ENCODE results near the gene ZFYVE26.
"Not testable (repeated sequence)": the region's sequence is repeated elsewhere in the genome, so short reads cannot be mapped to it uniquely, and the experiment has no call there.

Gene ZFYVE26

GRCh38 chr14:67721875-67722274 lies 94.5 kb downstream of the ZFYVE26 start:
- H3K4me3 ChIP-seq (ENCODE audit: low read length) = no peak overlapping the region
- no peak for DNase-seq (ENCODE audit: low read depth, low spot score)

GRCh38 chr14:67719866-67720265 lies 96.5 kb downstream of the ZFYVE26 start:
- DNase-seq (ENCODE audit: low read depth, low spot score) = no peak
- H3K4me3 ChIP-seq (ENCODE audit: low read length) = no peak overlapping the region

DNA sequence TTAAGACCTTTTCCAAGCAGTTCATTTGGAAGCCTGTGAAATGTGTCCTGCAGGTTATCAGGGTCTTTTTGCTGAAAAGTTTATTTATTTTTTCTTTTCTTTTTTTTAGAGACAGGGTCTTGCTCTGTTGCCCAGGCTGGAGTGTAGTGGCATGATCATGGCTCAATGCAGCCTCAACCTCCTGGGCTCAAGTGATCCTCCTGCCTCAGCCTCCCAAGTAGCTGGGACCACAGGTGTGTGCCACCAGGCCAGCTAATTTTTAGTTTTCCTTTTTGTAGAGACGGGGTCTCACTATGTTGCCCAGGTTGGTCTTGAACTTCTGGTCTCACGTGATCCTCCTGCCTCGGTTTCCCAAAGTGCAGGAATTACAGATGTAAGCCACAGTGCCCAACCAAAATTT lies 97.0 kb downstream of the ZFYVE26 start:
- not testable (repeated sequence) for H3K4me3 ChIP-seq (ENCODE audit: low read length)

DNA sequence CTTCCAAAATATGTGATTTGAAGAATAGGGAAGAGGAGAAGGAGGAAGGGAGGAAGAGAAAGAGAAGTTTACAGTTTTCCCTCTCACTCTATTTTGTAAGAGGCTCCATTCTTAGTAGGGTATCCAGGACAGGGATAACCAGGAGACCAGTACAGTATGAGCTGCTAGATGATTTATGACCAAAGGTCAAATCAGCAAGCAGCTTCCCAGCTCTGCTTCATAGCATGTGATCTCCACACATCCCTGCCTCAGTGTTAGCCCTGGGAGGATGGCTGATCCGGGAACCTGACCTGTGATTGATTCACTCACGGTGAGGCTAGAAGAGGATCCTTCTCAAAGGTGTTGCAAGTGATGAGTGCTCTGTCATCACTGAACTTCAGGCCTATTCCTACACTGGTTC lies 98.1 kb downstream of the ZFYVE26 start:
- H3K4me3 ChIP-seq (ENCODE audit: low read length) = no peak overlapping the region
- no peak for DNase-seq (ENCODE audit: low read depth, low spot score)

More for the DNA sequence above, 97.0 kb downstream of the ZFYVE26 start:
- not testable (repeated sequence) for DNase-seq (ENCODE audit: low read depth, low spot score)

DNA sequence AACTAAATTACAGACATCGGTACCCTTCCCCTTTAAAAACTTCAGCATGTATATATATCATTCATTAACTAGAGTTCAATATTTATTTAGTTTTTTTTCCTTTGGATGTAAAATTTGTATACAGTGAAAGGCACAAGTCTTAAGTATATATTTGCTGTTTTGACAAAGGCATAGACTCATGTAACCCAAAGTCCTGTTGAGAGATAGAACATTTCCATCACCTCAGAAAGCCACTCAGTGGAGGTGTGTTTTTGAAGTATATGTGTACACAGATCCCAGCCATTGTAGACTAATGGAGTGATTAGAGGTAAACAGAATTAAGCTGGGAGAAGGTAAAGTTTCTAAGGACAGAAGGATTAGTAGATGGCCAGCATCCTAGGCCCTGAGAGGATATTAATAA lies 99.3 kb downstream of the ZFYVE26 start:
- DNase-seq (ENCODE audit: low read depth, low spot score) = no peak
- H3K4me3 ChIP-seq (ENCODE audit: low read length) = no peak overlapping the region

DNA sequence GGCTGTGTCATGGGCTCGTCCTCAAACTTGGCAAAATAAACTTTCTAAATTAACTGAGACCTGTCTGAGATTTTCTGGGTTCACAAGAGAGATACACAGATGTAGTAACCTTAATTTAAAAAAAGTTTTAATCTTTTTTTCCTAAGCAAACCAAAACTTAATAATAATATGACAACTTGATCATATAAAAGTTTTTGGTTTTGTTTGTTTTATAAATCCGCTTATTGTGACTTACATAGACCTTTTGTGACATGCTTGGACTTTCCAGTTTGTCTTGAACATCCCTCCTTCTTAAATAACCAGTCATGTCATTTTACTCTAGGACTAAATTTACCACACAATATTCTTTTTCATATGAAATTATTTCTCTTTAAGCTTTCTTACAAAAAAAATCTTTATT lies 106.2 kb downstream of the ZFYVE26 start:
- no peak for DNase-seq (ENCODE audit: low read depth, low spot score)
- H3K4me3 ChIP-seq (ENCODE audit: low read length) = no peak overlapping the region

DNA sequence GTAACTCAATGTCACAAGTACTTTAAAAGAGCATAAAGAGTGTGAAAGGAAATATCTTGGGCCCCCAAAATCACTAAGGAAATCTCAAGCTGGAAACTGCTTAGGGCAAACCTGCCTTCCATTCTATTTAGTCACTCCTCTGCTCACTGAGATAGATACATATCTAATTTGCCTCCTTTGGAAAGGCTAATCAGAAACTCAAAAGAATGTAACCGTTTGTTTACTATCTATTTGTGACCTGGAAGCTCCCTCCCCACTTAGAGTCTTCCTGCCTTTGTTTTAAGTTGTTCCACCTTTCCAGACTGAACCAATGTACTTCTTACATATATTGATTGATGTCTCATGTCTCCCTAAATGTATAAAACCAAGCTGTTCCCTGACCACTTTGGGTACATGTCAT lies 106.6 kb downstream of the ZFYVE26 start:
- DNase-seq (ENCODE audit: low read depth, low spot score); H3K4me3 ChIP-seq (ENCODE audit: low read length): not testable (repeated sequence)

DNA sequence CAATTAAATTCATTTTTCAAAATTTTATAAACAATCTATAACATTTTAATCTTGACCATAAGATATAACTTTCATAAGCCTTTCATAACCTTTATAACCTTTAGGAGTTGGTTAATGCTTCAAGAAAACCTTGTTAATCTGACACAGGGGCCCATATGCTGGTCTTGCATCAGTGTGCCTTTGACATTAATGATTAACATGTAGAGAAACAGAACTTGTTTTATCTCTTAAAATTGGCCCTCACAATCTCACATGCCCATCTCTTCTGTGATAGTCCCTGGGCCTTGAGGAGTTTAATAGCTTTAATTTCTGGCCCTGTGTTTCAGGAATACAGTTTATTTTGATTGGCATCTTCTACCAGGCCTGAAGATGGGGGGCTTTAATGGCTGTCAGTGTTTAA lies 107.0 kb downstream of the ZFYVE26 start:
- not testable (repeated sequence) for H3K4me3 ChIP-seq (ENCODE audit: low read length); DNase-seq (ENCODE audit: low read depth, low spot score)

DNA sequence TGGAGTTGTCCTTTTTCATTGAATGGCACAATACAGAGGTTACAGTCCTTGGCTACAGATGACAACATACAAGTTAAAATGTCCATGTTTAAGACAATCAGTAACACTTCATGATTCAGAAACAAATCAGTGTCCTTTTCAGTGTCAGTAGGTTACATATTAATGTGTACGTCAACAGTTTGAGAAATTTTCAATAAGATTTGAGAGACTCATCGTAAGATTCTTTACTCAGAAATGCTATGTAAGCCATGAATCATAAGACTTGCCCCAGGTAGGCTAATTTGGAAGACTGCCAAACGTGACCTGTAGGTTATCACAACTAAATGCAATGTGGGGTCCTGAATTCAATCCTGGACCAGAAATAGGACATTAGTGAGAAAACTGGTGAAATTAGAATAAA lies 111.2 kb downstream of the ZFYVE26 start:
- H3K4me3 ChIP-seq (ENCODE audit: low read length) = no peak overlapping the region
- no peak for DNase-seq (ENCODE audit: low read depth, low spot score)

DNA sequence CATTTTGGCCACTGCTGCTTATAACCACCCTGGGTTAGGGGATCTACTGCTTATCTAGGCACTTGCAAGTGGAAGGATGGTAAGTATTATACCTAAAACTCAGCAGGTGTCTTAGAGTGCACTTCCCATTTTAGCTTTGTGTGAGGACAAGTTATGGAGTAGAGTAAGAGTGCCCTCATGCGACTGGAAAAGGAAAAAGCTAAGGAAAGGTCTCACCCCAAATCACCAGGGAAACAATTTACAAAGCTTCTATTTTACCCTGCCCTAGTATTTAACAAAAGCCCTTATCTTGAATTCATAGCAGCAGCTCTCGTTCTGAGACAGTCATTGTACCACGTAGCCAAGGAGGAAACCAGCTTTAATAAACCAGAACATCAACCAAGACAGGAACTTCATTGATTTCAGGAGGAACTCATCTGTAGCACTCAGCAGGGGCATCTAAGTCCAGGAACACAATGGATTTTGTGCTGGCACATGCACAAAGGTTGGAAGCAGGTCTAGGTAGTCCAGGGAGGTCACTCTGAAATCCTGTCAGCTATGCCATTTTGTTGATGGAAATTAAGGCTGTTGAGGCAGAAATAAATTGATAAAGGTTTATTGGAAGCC lies 111.8 kb downstream of the ZFYVE26 start:
- no peak overlapping the region for H3K4me3 ChIP-seq (ENCODE audit: low read length)
- peak; percentile 67 for DNase-seq (ENCODE audit: low read depth, low spot score)

- DNase-seq (ENCODE audit: low read depth, low spot score) = no peak
- H3K4me3 ChIP-seq (ENCODE audit: low read length) = no peak overlapping the region
Measured at GRCh38 chr14:67703997-67704396, 112.4 kb downstream of the ZFYVE26 start.

DNA sequence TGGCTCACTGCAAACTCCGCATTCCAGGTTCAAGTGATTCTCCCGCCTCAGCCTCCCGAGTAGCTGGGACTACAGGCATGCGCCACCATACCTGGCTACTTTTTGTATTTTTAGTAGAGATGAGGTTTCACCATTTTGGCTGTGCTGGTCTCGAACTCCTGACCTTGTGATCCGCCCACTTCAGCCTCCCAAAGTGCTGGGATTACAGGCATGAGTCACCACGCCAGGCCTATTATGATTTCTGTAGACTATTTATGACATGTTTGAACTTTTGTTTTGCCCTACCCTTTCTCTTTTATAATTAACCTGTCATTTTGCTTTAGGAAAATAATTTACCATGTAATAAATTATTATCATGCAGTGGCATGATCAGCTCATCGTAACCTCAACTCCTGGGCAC lies 114.9 kb downstream of the ZFYVE26 start, which contains the start of gene RDH12:
Gene RDH12 (plus strand): TSS at position 395 of the 400 bp plus-strand sequence. CDS start 20,757 bp downstream, outside the sequence.
- DNase-seq (ENCODE audit: low read depth, low spot score); H3K4me3 ChIP-seq (ENCODE audit: low read length): not testable (repeated sequence)

GRCh38 chr14:67698179-67698578 lies 118.2 kb downstream of the ZFYVE26 start:
- no peak overlapping the region for H3K4me3 ChIP-seq (ENCODE audit: low read length)
- no peak for DNase-seq (ENCODE audit: low read depth, low spot score)

- no peak overlapping the region for H3K4me3 ChIP-seq (ENCODE audit: low read length)
Measured at GRCh38 chr14:67697006-67697405, 119.4 kb downstream of the ZFYVE26 start.

More at GRCh38 chr14:67697006-67697405, 119.4 kb downstream of the ZFYVE26 start:
- DNase-seq (ENCODE audit: low read depth, low spot score) = no peak

Measured in Jurkat, Clone E6-1 (cell line).